CD4-positive, alpha-beta memory T cell (primary cell): ENCODE data around the gene ZNF417. TPM values are rescaled to one million over a fixed set of nuclear protein-coding genes. Genes with fewer than 3 reads are reported as not detected.
"Not testable (repeated sequence)": the region's sequence is repeated elsewhere in the genome, so short reads cannot be mapped to it uniquely, and the experiment has no call there.

Experiments
- CTCF ChIA-PET: fragments of 350-600 bp; sonication (Branson Sonifier 250); formaldehyde crosslinking; loops from one replicate; lab custom pipeline; 2021; ENCODE audit warnings: inconsistent platforms; ENCODE audit not compliant: partially characterized antibody; lab: Charles Lee
- POLR2A ChIA-PET: fragments of 350-600 bp; sonication (Branson Sonifier 250); formaldehyde crosslinking; loops from one replicate; lab custom pipeline; 2021; ENCODE audit not compliant: partially characterized antibody; lab: Charles Lee
- DNase-seq, 5 donors: peaks; one replicate each; pipeline versions ENCODE4 v3.0.0 to v3.0.0-alpha.2; 2020 to 2022; ENCODE audit warnings: mixed read lengths in 1 of 5
- H3K27ac ChIP-seq: one replicate; pipeline ENCODE4 v1.7.0; 2013; ENCODE audit warnings: low read depth, low read length
- H3K27me3 ChIP-seq: 2 replicates; pipeline ENCODE4 v1.7.0; 2013; ENCODE audit warnings: mild to moderate bottlenecking, low read length, moderate library complexity; ENCODE audit not compliant: insufficient read depth
- H3K36me3 ChIP-seq: 2 replicates; pipeline ENCODE4 v1.7.0; 2013; ENCODE audit warnings: mild to moderate bottlenecking, low read length, moderate library complexity; ENCODE audit not compliant: insufficient read depth
- H3K4me1 ChIP-seq: 2 replicates; pipeline ENCODE4 v1.7.0; 2013; ENCODE audit warnings: mild to moderate bottlenecking, low read length, moderate library complexity; ENCODE audit not compliant: insufficient read depth
- H3K4me3 ChIP-seq, 2 donors: one replicate each; pipeline ENCODE4 v1.7.0; 2013; ENCODE audit warnings: low read length in 2 of 2, mild to moderate bottlenecking in 1 of 2
- H3K9me3 ChIP-seq, 2 donors: one replicate each; pipeline ENCODE4 v1.7.0; 2013; ENCODE audit warnings: low read length in 2 of 2, control low read depth in 1 of 2; ENCODE audit not compliant: control insufficient read depth in 1 of 2
- H3K27ac Mint-ChIP-seq, 7 donors: one replicate each; pipeline ENCODE4 v1.8.0; 2020 to 2021; ENCODE audit warnings: mixed read lengths in 7 of 7, mild to moderate bottlenecking in 6 of 7, inconsistent platforms in 3 of 7, moderate library complexity in 3 of 7
- H3K27me3 Mint-ChIP-seq, 2 donors: one replicate each; pipeline ENCODE4 v1.8.0; 2020 to 2021; ENCODE audit warnings: mixed read lengths in 2 of 2
- H3K36me3 Mint-ChIP-seq, 2 donors: one replicate each; pipeline ENCODE4 v1.8.0; 2020 to 2021; ENCODE audit warnings: mixed read lengths in 2 of 2, inconsistent platforms in 1 of 2, mild to moderate bottlenecking in 1 of 2
- H3K4me1 Mint-ChIP-seq, 4 donors: one replicate each; pipeline ENCODE4 v1.8.0; 2020 to 2021; ENCODE audit warnings: mixed read lengths in 4 of 4, mild to moderate bottlenecking in 1 of 4
- H3K4me3 Mint-ChIP-seq, 8 donors: one replicate each; pipeline ENCODE4 v1.8.0; 2020 to 2021; ENCODE audit warnings: mixed read lengths in 8 of 8, mild to moderate bottlenecking in 7 of 8, moderate library complexity in 6 of 8, inconsistent platforms in 3 of 8
- H3K9me3 Mint-ChIP-seq, 8 donors: one replicate each; pipeline ENCODE4 v1.8.0; 2020 to 2021; ENCODE audit warnings: mixed read lengths in 8 of 8, mild to moderate bottlenecking in 5 of 8, inconsistent platforms in 3 of 8, moderate library complexity in 1 of 8
- intact Hi-C: fragments of 100-400 bp; cut with micrococcal nuclease; formaldehyde crosslinking; loops from one replicate; pipeline ENCODE4 v1.15.1; 2023
- polyA plus RNA-seq, 2 donors: library from polyadenylated mRNA; unstranded; fragments of 300-500 nt; fragmentation: Illumina TruSeq; gene quantifications; one replicate each; pipeline ENCODE4 v1.2.3, GENCODE V29; 2021
- total RNA-seq, 2 experiments: library from RNA; stranded (reverse); gene quantifications; one replicate each; pipeline ENCODE4 v1.2.3, GENCODE V29; 2021

The ZNF417 gene
- total and polyA plus RNA-seq, 4 experiments from 2014 or later, result 0.87 to 49.4 (median 26.5) TPM

DNA sequence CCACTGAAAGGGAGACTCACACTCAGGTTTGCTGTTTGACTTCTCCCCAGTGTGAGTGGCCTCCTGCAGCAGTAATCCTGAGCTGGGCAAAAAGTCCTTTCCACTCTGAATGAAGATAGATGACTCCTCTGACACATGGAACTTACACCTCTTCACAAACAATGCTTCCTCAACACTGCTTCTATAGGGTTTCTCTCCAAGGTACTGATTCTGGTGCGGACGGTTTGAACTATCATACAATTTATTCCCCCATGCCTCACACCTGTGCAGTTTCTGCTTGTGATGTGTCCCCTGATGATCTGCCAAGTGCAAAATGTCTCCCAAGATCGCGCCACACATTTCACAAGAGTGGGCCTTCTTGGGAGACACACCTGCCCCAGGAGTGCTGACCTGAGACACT, 11.2 kb upstream of the ZNF417 start:
- H3K9me3 Mint-ChIP-seq, result peaks cover 0 to 86% (median 74%) of the 10 kb centered on the region in 8 donors
- ChIA-PET POLR2A (no interaction called here), CTCF (no interaction called here)
- H3K36me3 Mint-ChIP-seq, result peaks cover 28 to 40% of the 10 kb centered on the region in 2 donors
- H3K4me3 Mint-ChIP-seq, result no peak overlapping the region
- Histone ChIP-seq H3K9me3 (peaks cover 0 to 19% of the 10 kb centered on the region in 2 donors), H3K27ac (no peak overlapping the region), H3K27me3 (no peaks in the 10 kb centered on the region), H3K36me3 (no peaks in the 10 kb centered on the region), H3K4me1 (no peaks in the 10 kb centered on the region), H3K4me3 (no peak overlapping the region)
- H3K27me3 Mint-ChIP-seq, result no peaks in the 10 kb centered on the region
- no peaks in the 10 kb centered on the region for H3K4me1 Mint-ChIP-seq
- no peak overlapping the region for H3K27ac Mint-ChIP-seq
- intact Hi-C loops, result no loop called here
- no peak for DNase-seq

DNA sequence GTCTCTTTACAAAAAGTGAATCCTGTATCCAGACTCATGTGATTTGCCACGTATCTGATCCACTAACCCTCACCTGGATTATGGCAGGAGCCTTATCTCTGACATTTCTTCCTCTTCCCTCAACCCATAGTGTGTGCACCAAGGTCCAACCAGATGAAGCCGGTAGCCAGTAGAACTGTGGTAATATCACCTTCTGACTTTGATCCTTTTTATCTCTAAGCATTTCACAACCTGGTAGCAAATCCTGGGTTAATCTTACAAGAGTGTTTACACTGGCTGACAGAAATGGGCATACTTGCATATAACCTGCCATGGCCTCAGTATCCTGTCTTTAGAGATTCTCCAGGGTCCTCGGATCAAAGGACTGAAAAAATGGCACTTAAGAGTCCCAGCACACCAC, 1.9 kb downstream of the ZNF417 start:
- peaks cover 9% of the 10 kb centered on the region for H3K36me3 ChIP-seq
- no peak overlapping the region for H3K4me3 ChIP-seq
- H3K4me1 Mint-ChIP-seq, result peaks cover 22 to 48% (median 34%) of the 10 kb centered on the region in 4 donors
- DNase-seq, result no peak
- H3K4me1 ChIP-seq, result peaks cover 13% of the 10 kb centered on the region
- POLR2A ChIA-PET, result interaction anchor here (2.4 kb wide), 1 partner anchor 88 kb away, joined by 15 read pairs; the partner anchor contains the start of gene ZNF606
- H3K4me3 Mint-ChIP-seq, result peak overlapping the region; percentile 53 to 99 (median 97)
- peaks cover 57 to 66% of the 10 kb centered on the region in 2 donors for H3K36me3 Mint-ChIP-seq
- H3K9me3 ChIP-seq, result peaks cover 0 to 14% of the 10 kb centered on the region in 2 donors
- H3K27ac ChIP-seq, result no peak overlapping the region
- H3K27ac Mint-ChIP-seq, result peak overlapping the region in 6 of 7 donors; percentile 5 to 96 (median 34)
- H3K9me3 Mint-ChIP-seq, result peaks cover 8 to 66% (median 41%) of the 10 kb centered on the region in 8 donors
- intact Hi-C loops, result no loop called here
- H3K27me3 Mint-ChIP-seq, result no peaks in the 10 kb centered on the region
- CTCF ChIA-PET, result no interaction called here
- no peaks in the 10 kb centered on the region for H3K27me3 ChIP-seq

DNA sequence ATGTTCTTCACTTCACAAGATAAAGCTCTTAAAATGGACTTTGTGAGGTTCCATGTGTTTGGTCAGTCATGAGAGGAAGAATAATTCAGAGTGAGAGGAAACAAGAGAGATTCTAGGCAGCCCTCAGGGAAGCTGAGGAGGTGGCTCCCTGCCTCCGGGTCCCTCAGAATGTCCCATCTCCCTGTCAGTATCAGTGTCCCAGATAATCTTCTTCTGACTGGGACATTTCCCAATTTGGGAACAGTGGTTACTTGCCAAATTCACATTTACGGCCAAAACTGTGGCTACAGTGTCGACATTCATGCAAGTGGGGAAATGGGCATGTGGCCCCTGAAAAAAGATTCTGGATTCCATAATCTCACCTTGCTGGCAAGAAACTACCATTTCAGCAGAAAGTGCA, 9.0 kb downstream of the ZNF417 start:
- Mint-ChIP-seq H3K27me3 (no peaks in the 10 kb centered on the region), H3K4me1 (peaks cover 8 to 18% (median 10%) of the 10 kb centered on the region in 4 donors), H3K9me3 (peaks cover 0 to 73% (median 57%) of the 10 kb centered on the region in 8 donors), H3K27ac (no peak overlapping the region), H3K4me3 (no peak overlapping the region), H3K36me3 (peaks cover 48 to 58% of the 10 kb centered on the region in 2 donors)
- no peak for DNase-seq
- Histone ChIP-seq H3K27me3 (no peaks in the 10 kb centered on the region), H3K27ac (no peak overlapping the region), H3K4me1 (peaks cover 3% of the 10 kb centered on the region), H3K9me3 (peaks cover 0 to 10% of the 10 kb centered on the region in 2 donors), H3K4me3 (no peak overlapping the region), H3K36me3 (peaks cover 9% of the 10 kb centered on the region)
- POLR2A ChIA-PET, result no interaction called here
- intact Hi-C loops, result no loop called here
- CTCF ChIA-PET, result interaction anchor here (1.0 kb wide), 1 partner anchor 9 kb away, joined by 3 read pairs; no protein-coding TSS in a partner anchor

DNA sequence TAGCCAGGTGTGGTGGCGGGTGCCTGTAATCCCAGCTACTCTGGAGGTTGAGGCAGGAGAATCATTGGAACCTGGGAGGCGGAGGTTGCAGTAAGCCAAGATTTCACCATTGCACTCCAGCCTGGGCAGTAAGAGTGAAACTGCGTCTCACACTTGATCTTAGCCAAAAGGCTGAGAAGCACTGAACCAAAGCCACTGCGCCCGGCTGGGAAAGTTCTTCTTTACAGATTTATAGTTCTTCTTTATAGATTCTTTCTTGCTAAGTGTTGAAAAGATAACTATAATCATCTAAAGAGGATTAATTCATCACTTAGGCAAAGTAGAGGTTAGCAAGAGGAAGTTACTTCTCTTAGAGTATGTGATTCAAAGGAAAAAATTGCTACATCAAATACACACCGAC, 11.1 kb downstream of the ZNF417 start:
- H3K9me3 ChIP-seq, result peaks cover 0 to 8% of the 10 kb centered on the region in 2 donors
- Mint-ChIP-seq H3K4me1 (peaks cover 6 to 7% (median 6%) of the 10 kb centered on the region in 4 donors), H3K9me3 (peaks cover 0 to 65% (median 44%) of the 10 kb centered on the region in 8 donors), H3K27me3 (no peaks in the 10 kb centered on the region), H3K27ac (peak overlapping the region in 2 of 7 donors; percentile 12 to 50), H3K4me3 (no peak overlapping the region), H3K36me3 (peaks cover 28 to 38% of the 10 kb centered on the region in 2 donors)
- intact Hi-C loops, result no loop called here
- CTCF ChIA-PET, result no interaction called here
- H3K36me3 ChIP-seq, result no peaks in the 10 kb centered on the region
- no peaks in the 10 kb centered on the region for H3K27me3 ChIP-seq
- H3K4me3 ChIP-seq, result no peak overlapping the region
- H3K4me1 ChIP-seq, result peaks cover 3% of the 10 kb centered on the region
- DNase-seq, result no peak
- no peak overlapping the region for H3K27ac ChIP-seq
- POLR2A ChIA-PET, result no interaction called here

DNA sequence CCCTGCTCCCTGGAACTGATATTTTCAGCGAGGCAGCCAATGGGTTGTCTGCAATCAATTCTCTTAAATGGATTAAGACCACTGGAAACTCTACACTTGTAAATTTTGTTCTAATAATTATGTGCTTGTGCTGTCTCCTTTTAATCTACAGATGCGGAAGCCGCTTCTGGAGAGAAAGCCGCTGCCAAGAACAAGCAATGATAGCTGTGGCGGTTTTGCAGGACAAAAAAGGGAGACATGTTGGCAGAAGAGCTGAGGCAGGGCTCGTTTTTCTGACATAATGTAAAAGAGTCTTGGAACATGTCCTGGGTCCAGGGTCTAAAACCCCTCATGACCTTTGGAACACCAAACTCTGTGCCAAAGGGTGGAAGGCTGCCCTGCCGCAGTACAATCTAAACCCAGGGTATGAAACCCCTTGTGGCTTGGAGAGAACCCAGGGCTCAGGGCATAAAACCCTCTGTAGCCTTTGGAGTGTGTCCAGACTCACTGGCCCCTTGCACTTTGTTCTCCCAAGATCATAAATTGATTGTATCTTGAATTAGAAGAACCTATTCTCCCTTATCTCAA, 12.7 kb downstream of the ZNF417 start:
- Histone ChIP-seq H3K27me3 (no peaks in the 10 kb centered on the region), H3K9me3 (peaks cover 0 to 8% of the 10 kb centered on the region in 2 donors), H3K36me3 (no peaks in the 10 kb centered on the region), H3K4me1 (peaks cover 3% of the 10 kb centered on the region), H3K4me3 (no peak overlapping the region), H3K27ac (no peak overlapping the region)
- Mint-ChIP-seq H3K9me3 (peaks cover 0 to 56% (median 44%) of the 10 kb centered on the region in 8 donors), H3K4me3 (no peak overlapping the region), H3K36me3 (peaks cover 17 to 30% of the 10 kb centered on the region in 2 donors), H3K27me3 (no peaks in the 10 kb centered on the region), H3K27ac (no peak overlapping the region), H3K4me1 (peaks cover 6 to 7% (median 6%) of the 10 kb centered on the region in 4 donors)
- CTCF ChIA-PET, result interaction anchor here (0.7 kb wide), 1 partner anchor 31 kb away, joined by 3 read pairs; the partner anchor contains the start of gene ZNF418
- POLR2A ChIA-PET, result no interaction called here
- intact Hi-C loops, result loop anchor here (1.0 kb wide), 1 partner anchor 497 kb away; no protein-coding TSS in a partner anchor
- no peak for DNase-seq

DNA sequence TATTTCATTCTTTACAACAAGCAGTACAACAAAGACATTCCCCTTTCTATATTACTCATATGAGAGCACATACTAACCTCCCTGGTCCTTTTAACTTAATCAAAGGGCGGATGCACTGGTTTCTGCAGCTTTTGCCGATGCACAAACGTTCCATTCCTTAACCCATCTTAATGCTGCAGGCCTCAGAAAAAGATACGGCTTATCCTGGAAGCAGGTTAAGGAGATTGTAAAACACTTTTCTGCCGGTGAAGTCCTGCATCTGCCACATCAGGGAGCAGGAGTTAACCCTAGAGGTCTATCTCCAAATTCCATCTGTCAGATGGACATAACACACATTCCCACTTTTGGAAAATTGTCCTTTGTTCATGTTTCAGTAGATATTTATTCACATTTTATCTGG, 16.1 kb downstream of the ZNF417 start:
- POLR2A ChIA-PET, result no interaction called here
- H3K4me1 Mint-ChIP-seq, result peaks cover 6 to 7% (median 6%) of the 10 kb centered on the region in 4 donors
- peaks cover 0 to 53% (median 36%) of the 10 kb centered on the region in 8 donors for H3K9me3 Mint-ChIP-seq
- Histone ChIP-seq H3K36me3 (no peaks in the 10 kb centered on the region), H3K27ac (no peak overlapping the region), H3K27me3 (no peaks in the 10 kb centered on the region), H3K9me3 (no peaks in the 10 kb centered on the region), H3K4me1 (peaks cover 3% of the 10 kb centered on the region), H3K4me3 (no peak overlapping the region)
- CTCF ChIA-PET, result interaction anchor here (0.7 kb wide), 1 partner anchor 94 kb away, joined by 3 read pairs; no protein-coding TSS in a partner anchor
- no peak overlapping the region for H3K27ac Mint-ChIP-seq
- DNase-seq, result no peak
- H3K4me3 Mint-ChIP-seq, result no peak overlapping the region
- H3K27me3 Mint-ChIP-seq, result no peaks in the 10 kb centered on the region
- H3K36me3 Mint-ChIP-seq, result peaks cover 4 to 8% of the 10 kb centered on the region in 2 donors
- intact Hi-C loops, result no loop called here

DNA sequence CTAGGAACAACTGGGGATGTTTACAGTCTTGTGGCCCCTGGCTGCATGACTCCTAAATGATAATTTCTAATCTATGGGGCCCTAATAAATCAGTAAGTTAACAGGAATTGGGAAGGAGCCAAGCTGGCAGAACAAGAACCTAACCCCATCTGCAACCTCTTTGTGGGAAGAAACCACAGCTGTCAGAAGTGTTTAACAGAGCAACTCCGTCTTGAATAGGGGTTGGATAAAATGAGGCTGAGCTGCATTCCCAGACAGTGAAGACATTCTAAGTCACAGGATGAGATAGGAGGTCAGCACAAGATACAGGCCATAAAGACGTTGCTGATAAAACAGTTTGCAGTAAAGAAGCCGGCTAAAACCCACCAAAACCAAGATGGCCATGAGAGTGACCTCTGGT, 25.7 kb downstream of the ZNF417 start:
- H3K27ac ChIP-seq, H3K27ac Mint-ChIP-seq, intact Hi-C loops, H3K36me3 ChIP-seq, H3K9me3 ChIP-seq, POLR2A ChIA-PET, DNase-seq, H3K4me3 ChIP-seq, H3K27me3 Mint-ChIP-seq, CTCF ChIA-PET, H3K27me3 ChIP-seq, H3K4me3 Mint-ChIP-seq: not testable (repeated sequence)
- H3K36me3 Mint-ChIP-seq, result peaks cover 32 to 34% of the 10 kb centered on the region in 2 donors
- peaks cover 10 to 27% (median 21%) of the 10 kb centered on the region in 4 donors for H3K4me1 Mint-ChIP-seq
- H3K4me1 ChIP-seq, result peaks cover 20% of the 10 kb centered on the region
- peaks cover 0 to 60% (median 50%) of the 10 kb centered on the region in 8 donors for H3K9me3 Mint-ChIP-seq
